ENCODE results near the gene INO80B.
"Not testable (repeated sequence)": the region's sequence is repeated elsewhere in the genome, so short reads cannot be mapped to it uniquely, and the experiment has no call there.

Gene INO80B

GRCh38 chr2:74426181-74426758 is 28.6 kb upstream of the INO80B start:
- DNase-seq: no peak

- no peak for DNase-seq
Measured at GRCh38 chr2:74427551-74427950, 27.3 kb upstream of the INO80B start.

DNA sequence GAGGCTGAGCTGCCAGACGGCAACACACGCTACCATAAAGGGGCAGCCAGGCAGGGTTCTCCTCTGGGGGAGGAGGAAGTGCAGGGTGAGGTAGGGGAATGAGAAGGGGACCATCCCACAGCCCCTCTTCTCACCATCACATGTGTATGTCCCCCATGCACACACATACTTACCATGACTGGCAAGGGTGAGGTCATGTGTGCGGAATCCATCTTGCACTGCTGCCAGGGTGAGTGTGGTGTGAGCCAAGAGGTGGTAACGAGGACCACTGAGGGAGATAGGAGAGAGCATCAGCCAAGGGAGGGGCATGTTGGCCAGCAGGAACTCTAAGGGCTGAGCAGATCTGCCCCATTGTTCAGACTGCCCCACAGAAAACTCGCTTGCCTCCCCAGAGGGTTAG is 26.2 kb upstream of the INO80B start:
- DNase-seq: no peak

DNA sequence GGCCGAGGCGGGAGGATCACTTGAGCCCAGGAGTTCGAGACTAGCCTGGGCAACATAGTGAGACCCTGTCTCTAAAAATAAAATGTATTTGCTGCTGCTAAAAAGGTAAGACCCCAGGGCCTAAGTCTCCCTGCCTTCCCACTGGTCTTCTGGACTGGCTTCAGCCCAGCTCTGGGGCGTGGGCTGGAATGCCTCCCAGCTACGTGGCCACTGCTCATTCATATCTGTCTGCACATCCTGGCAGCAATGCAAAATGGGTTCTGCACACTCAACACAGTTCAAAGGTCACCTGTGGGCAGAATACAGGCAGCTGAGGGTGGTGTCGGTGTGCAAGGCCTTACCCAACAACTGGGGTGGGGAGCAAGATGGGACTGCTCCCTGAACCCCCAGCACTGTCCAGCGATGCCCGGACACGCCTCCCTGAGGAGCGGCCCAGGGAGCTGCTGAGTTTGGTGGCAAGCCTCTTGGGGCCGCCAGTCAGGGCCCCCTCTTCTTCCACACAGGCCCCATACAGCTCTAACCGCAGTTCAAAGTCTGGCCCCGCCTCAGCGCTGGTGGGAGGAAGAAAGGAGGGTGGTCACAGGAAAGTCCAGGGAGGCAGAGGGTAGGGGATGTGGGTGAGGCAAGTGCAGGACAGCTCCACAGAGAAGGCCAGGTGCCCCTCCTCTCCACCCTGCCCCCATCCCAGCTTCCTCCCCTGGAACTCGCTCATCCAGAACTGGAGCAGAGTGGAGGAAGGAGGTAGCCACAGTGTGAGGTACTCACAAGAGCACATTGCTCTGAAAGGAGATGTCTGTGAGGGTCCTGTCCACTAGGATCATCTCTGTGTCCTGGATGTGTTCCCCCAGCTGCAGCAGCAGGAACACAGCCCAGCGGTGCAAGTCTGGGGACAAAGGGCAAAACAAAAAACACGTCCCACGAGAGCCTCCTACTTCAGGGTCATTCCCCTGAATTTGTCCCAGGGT is 25.1 kb upstream of the INO80B start:
- DNase-seq: no peak

DNA sequence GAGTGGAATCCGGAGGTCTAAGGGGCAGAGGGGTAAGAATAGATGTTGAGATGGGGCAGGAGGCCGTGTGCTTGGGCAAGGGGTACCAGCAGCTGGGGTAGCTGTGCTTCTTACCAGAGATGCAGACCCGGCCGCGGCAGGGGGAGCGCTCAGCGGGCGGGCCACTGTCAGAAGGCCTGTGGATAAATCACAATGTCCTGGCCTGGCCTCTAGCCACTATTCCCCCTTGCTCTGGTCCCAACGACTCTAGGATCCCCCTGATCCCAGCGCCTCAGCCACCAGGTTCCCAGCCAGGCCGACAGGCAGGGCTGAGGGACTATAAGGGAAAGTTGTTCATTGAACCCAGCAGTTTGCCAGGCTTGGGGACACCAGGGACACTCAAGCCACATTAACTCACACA is 24.4 kb upstream of the INO80B start:
- no peak for DNase-seq

DNA sequence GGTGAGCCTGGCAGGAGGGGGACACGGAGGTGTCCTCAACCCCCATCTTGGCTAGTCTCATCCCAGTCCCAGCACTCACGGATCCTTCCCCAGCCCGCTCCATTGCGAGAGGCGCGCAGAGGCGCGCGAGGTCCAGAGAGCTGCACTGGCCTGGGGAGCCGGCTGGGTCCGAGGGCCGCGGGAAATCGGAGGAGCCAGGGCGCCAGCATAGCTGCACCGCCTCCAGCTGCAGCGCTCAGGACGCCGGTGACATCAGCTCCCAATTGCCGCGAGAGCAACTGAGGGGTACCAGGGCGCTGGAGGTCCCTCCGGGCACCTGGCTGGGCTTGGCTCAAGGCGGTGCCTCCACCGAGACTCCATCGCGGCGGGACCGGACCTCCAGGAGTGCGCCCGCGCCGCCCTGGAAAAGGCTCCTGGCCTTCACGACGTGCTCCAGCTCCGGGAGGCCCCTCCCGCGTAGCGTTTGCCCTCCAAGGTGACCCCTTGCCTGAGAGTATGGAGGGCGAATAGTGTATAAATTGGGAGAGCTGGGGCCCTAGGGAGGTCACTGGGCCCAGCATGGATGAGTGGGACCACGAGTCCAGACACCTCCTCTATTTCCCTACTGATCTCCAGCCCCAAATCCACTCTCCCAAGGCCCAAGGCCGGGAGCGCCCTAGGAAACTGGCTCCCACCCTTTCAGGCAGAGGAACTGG is 18.6 kb upstream of the INO80B start:
- DNase-seq: no peak

DNA sequence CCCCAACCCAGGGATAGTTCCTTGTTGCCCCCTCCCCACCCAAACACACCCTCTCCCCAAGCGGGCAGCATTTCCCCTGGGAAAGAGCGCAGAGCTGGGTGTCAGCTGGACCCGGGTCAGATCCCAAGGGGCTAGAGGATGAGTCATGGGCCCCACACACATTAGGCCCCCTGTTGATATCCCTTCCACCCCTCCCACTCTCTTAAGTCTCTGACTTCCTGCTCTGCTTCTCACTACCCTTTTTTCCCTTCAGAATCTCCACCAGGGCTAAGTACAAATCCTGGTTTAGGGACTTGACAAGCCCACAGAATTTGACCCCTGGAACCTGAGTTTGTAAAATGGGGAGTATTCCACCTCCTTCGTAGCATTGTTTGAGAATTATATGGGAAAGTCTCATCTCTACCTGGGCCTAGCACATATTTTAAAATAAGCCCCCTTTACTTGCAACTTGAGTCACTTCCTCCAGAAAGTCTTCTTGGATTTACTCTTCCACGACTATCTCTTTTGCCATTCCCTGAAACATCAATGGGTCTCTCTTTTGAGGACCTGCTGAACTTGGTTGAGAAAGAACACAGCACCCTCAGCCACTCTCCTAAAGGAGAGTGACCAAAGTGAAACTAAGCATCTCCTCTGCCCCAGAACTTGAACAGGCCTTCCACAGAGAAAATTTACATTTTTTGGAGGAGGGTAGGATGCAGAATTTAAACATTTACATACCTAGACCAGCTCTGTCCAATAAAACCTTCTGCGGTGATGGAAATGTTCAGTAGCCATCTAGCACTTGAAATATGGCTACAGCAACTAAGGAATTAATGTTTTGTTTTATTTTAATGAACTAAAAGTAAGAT is 17.8 kb upstream of the INO80B start:
- no peak for DNase-seq

DNA sequence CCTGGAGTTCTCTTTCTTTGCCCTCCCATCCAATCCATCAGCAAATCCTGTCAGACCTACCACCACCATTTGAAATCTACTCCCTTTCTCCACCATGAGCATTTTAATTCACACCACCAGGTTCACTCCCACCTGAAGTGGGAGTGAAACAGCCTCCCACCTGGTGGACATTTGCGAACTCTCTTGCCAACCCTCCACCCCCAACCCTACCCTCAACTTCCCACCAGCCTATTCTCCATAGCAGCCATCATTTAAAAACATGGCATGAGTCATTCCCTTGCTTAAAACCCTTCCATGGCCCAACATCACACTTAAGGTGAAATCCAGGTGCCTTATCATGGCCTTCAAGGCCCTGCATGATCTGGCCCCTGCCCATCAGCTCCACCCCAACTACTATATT is 16.6 kb upstream of the INO80B start:
- no peak for DNase-seq

- DNase-seq: no peak
Measured at GRCh38 chr2:74439373-74439772, 15.5 kb upstream of the INO80B start.

GRCh38 chr2:74439803-74440377 is 15.0 kb upstream of the INO80B start:
- no peak for DNase-seq

DNA sequence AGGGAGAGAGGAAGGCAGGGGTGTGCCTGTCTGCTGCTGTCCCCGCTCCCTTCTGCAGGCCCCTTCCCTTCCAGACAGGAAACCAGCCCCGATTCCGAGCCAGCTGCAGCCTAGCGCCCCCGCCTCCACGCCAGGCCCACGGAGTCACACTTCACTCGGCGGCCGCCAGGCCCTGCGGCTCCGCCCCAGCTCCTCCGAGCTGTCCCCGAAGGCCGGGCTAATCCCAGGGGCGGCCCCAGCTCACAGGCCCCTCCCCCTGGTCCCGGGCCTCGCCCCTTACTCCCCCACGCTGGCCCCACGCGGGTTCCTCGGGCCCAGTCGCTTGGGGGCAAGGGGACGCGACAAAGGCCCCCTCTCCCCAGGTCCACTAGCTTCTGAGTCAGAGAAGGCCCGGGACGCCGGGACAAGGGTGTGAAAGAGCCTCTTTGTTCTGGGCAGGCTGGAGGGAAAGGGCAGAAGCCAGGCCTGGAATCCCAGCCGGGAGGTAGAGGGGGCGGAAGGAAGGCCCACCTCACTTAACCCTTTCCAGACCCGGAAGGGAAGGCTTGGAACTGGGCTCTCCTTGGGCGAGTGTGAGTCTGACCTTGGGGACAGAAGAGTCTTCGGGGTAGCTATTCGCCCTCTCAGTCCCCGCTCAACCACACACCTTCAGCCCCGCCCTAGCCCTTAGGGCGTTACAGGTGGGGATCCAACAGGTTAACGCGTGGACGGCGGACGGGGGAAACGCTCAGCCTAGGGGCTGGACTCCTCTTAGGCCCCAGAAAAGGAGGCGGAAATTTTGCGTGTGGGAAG is 14.3 kb upstream of the INO80B start:
- no peak for DNase-seq

- no peak for DNase-seq
Measured at GRCh38 chr2:74441170-74441689, 13.7 kb upstream of the INO80B start.

DNA sequence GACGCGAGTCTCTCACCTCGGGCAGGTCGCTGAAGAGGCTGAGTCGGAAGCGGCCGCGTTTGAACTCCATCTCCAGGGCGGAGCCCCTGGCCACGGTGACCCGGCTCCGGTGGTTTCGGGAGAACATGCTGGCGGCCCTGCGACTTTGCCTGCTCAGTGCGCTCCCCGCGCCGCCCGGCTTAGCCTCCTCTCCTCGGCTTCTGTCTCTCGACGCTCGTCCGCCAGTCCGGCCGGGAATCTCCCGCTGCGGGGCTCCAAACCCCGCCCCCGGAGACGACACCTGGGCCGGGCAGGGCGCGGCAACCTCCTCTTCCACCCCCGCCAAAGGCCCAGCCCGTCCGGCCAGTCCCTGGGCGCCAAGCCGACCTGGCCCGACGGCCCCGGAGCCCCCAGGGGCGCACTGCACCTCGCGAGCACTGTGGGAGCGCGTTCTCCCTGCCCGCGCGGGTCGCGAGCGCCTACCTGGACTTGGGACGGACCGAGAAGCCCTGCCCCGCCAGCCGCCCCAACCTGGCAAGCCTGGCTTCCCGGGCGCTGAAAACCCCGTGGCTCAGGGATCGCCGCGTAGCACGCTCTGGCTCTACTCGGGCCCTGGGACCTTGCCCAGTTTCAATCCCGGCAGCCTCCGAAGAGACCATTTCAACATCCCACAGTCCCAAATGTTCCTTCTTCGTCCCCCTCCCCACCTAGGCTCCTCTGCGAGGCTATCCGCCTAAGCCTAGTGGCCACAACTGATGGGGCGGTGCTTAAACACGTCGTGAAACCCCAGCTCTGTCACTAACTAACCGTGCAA is 13.0 kb upstream of the INO80B start, which contains the start of gene RTKN:
Gene RTKN, minus strand, starts transcription at position 248 of the 793 bp plus-strand sequence. Its CDS starts 121 bp downstream, at position 127.
- DNase-seq: no peak

DNA sequence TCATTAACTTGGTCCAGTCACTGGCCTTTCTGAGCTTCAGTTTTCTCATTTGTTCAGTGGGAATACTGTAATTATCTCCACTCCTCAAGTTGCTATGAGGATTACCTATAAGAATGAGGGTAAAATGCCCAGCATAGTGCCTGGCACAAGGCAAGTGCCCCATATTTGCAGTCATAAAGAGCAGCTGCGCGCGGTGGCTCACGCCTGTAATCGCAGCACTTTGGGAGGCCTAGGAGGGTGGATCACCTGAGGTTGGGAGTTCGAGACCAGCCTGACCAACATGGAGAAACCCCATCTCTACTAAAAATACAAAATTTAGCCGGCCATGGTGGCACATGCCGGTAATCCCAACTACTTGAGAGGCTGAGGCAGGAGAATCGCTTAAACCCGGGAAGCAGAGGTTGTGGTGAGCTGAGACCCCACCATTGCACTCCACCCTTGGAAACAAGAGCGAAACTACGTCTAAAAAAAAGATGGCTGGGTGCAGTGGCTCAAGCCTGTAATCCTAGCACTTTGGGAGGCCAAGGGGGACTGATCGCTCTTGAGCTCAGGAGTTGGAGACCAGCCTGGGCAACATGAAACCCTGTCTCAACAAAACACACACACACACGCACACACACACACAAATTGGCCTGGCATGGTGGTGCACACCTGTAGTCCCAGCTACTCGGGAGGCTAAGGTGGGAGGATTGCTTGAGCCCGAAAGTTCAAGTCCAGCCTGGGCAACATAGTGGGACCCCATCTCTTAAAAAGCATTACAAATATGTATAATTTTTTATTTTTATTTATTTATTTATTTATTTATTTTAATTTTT is 12.2 kb upstream of the INO80B start:
- not testable (repeated sequence) for DNase-seq

- DNase-seq: no peak
Measured at GRCh38 chr2:74444498-74445318, 10.2 kb upstream of the INO80B start.

- DNase-seq: no peak
Measured at GRCh38 chr2:74447230-74447999, 7.5 kb upstream of the INO80B start.

DNA sequence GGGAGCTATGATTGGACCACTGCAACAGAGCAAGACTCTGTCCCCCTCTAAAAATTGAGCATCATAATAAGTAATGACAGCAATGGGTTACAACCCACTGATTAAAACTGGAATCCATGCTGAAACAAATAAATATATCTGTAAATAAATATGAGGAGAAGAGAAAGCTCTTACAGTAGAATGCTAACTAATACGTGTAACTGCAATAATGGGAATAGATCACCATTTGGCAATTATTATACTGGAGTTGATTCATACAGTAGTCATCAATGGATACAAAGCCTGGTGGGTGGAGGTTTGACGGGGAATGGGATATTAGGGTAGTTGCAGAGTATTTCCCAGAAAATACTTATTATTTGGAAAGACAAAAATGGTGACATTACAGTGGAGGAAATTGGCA is 6.1 kb upstream of the INO80B start:
- DNase-seq: no peak
